HepG2 (cell line): Measurements from ENCODE around the gene TIGD6. TPM values are rescaled to one million over a fixed set of nuclear protein-coding genes. Genes with fewer than 3 reads are reported as not detected.

Experiments used
- AGO1 ChIP-seq: fragments of 200-400 bp; formaldehyde crosslinking; IDR thresholded peaks from 2 replicates; pipeline ENCODE4 v1.6.1; 2017; ENCODE audit warnings: mild to moderate bottlenecking, low read depth, low read length, moderate library complexity; ENCODE audit not compliant: poor library complexity, severe bottlenecking
- MBD4 ChIP-seq: IDR thresholded peaks from 2 replicates; pipeline ENCODE4 v1.6.1; 2012; ENCODE audit warnings: low read length, inconsistent platforms, borderline replicate concordance
- PHF8 ChIP-seq: sonication (generic); formaldehyde crosslinking; IDR thresholded peaks from 2 replicates; pipeline ENCODE4 v1.5.0; 2020; ENCODE audit warnings: missing genetic modification reagents
- POGZ ChIP-seq: sonication (generic); formaldehyde crosslinking; IDR thresholded peaks from 2 replicates; pipeline ENCODE4 v1.4.0; 2020; ENCODE audit warnings: mild to moderate bottlenecking, missing genetic modification reagents
- POLR2A ChIP-seq, 2 experiments: IDR thresholded peaks; 2 replicates each; pipeline ENCODE4 v1.6.1; 2011; ENCODE audit warnings: low read depth in 2 of 2, low read length in 2 of 2, mild to moderate bottlenecking in 1 of 2, moderate library complexity in 1 of 2; ENCODE audit not compliant: insufficient read depth in 1 of 2
- PPARG ChIP-seq: conservative IDR thresholded peaks from 2 replicates; pipeline ENCODE4 v1.6.1; 2016; ENCODE audit warnings: missing biosample characterization, missing genetic modification reagents
- SMYD3 ChIP-seq: sonication (generic); formaldehyde crosslinking; IDR thresholded peaks from 2 replicates; pipeline ENCODE4 v1.8.1; 2023; ENCODE audit warnings: mild to moderate bottlenecking, missing genetic modification reagents
- SRSF4 ChIP-seq: fragments of 200-400 bp; formaldehyde crosslinking; IDR thresholded peaks from one replicate; pipeline ENCODE4 v1.6.1; 2018; ENCODE audit warnings: mild to moderate bottlenecking, low read depth, low read length, moderate library complexity; ENCODE audit not compliant: poor library complexity, severe bottlenecking
- YEATS4 ChIP-seq: sonication (generic); formaldehyde crosslinking; IDR thresholded peaks from 2 replicates; pipeline ENCODE4 v1.4.0; 2020; ENCODE audit warnings: missing genetic modification reagents, borderline replicate concordance
- ZFX ChIP-seq: sonication (generic); formaldehyde crosslinking; IDR thresholded peaks from 2 replicates; pipeline ENCODE4 v1.4.0; 2020; ENCODE audit warnings: mild to moderate bottlenecking, low read depth, missing genetic modification reagents, moderate library complexity
- ZNF225 ChIP-seq: sonication (generic); formaldehyde crosslinking; IDR thresholded peaks from 2 replicates; pipeline ENCODE4 v1.4.0; 2020; ENCODE audit warnings: mild to moderate bottlenecking, missing genetic modification reagents
- ZNF570 ChIP-seq: sonication (generic); formaldehyde crosslinking; IDR thresholded peaks from 2 replicates; pipeline ENCODE4 v1.4.0; 2020; ENCODE audit warnings: mild to moderate bottlenecking, missing genetic modification reagents, borderline replicate concordance
- ZNF816 ChIP-seq: sonication (generic); formaldehyde crosslinking; IDR thresholded peaks from 2 replicates; pipeline ENCODE4 v1.8.0; 2022; ENCODE audit warnings: missing genetic modification reagents, mild to moderate bottlenecking, borderline replicate concordance
- polyA plus RNA-seq, 8 experiments: library from polyadenylated mRNA; depleted of rRNA in 3 of 8; stranded (reverse) in 7 of 8; unstranded in 1 of 8; fragments of >200 nt; fragmentation: Illumina TruSeq in 4 of 8; extraction: Trizol in 4 of 8; gene quantifications; 2 replicates each; pipeline versions ENCODE4 v1.2.1 to v1.2.3, GENCODE V29; 2011 to 2016; ENCODE audit warnings: low read depth in 4 of 8, missing spikeins in 1 of 8, mixed read lengths in 1 of 8; ENCODE audit not compliant: insufficient read depth in 1 of 8
- total RNA-seq, 5 experiments: library from RNA; depleted of rRNA; stranded (reverse); fragments of >200 nt; fragmentation: Illumina TruSeq; extraction: Trizol; gene quantifications; 2 replicates each; pipeline ENCODE4 v1.2.3, GENCODE V29; 2016; ENCODE audit warnings: low read depth in 1 of 5
- TF ChIP-seq, protein P1 (sequence below): sonication (generic); formaldehyde crosslinking; IDR thresholded peaks from 2 replicates; pipeline ENCODE4 v1.5.1; 2020; ENCODE audit warnings: missing genetic modification reagents, mild to moderate bottlenecking, borderline replicate concordance
- TF ChIP-seq, protein P2 (sequence below): sonication (generic); formaldehyde crosslinking; conservative IDR thresholded peaks from 2 replicates; pipeline ENCODE4 v1.5.0; 2020; ENCODE audit warnings: missing genetic modification reagents
- TF ChIP-seq, protein P3 (sequence below): IDR thresholded peaks from 2 replicates; pipeline ENCODE4 v1.6.1; 2016; ENCODE audit warnings: low read depth, missing genetic modification reagents, missing compliant biosample characterization

TIGD6 gene
- total and polyA plus RNA-seq, 2 of the 13 experiments (the other 11 are each of a cell fraction or from before 2014, with no cell fraction given), result 2.1 to 2.9 TPM

DNA sequence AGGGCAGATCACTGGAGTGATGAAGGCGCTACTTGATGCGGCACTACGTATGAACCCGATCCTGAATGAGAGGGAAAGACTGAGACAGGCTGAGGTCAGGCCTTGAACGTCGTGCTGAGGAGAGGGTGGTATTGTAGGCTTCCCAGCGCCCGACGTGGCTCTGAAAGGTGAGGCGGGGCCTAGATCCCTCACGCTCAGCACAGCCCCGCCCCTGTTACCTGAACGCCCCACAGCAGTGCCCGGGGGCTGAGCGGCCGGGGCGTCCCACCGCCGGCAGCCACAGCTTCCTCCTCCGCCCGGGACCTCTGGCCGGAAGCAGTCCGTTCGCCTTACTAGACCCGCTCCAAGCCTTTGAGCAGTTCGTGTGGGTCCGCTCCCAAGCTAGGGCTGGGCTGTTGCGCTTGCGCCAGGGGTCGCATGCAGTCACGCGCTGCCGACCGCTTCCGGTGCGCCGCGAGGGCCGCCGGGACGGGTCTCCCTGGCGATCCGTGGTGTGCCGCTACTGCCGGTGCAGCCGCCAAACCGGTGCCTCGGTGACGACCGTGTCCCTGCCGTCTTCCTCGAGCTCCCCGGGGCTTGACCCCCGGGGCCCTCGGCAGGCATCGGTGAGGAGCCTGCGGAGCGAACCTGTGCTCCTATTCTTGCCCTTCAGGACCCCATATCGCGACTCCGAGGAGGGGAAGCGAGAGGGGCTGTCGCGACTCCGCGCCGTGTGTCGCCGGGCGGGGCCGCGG lies at the start of gene TIGD6, which contains the start of gene HMGXB3 (continued):
- TF ChIP-seq, protein P1, sequence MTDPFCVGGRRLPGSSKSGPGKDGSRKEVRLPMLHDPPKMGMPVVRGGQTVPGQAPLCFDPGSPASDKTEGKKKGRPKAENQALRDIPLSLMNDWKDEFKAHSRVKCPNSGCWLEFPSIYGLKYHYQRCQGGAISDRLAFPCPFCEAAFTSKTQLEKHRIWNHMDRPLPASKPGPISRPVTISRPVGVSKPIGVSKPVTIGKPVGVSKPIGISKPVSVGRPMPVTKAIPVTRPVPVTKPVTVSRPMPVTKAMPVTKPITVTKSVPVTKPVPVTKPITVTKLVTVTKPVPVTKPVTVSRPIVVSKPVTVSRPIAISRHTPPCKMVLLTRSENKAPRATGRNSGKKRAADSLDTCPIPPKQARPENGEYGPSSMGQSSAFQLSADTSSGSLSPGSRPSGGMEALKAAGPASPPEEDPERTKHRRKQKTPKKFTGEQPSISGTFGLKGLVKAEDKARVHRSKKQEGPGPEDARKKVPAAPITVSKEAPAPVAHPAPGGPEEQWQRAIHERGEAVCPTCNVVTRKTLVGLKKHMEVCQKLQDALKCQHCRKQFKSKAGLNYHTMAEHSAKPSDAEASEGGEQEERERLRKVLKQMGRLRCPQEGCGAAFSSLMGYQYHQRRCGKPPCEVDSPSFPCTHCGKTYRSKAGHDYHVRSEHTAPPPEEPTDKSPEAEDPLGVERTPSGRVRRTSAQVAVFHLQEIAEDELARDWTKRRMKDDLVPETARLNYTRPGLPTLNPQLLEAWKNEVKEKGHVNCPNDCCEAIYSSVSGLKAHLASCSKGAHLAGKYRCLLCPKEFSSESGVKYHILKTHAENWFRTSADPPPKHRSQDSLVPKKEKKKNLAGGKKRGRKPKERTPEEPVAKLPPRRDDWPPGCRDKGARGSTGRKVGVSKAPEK (CRISPR knock-in tag), result peak; percentile 73; the same call in 1 of the 2 replicates
- peak; percentile 80 for TF ChIP-seq PHF8 (CRISPR knock-in tag)
- TF ChIP-seq AGO1, result no peak
- TF ChIP-seq SMYD3 (CRISPR knock-in tag), result no peak
- no peak for TF ChIP-seq ZNF570 (CRISPR knock-in tag)
- TF ChIP-seq MBD4, result no peak
- no peak; the same call in 1 of the 2 replicates for TF ChIP-seq ZNF225 (CRISPR knock-in tag)
- TF ChIP-seq SRSF4, result no peak
- TF ChIP-seq ZFX (CRISPR knock-in tag), result peak; percentile 95
- TF ChIP-seq ZNF816 (CRISPR knock-in tag), result no peak
- peak; percentile 92 for TF ChIP-seq POGZ (CRISPR knock-in tag)
- peak; percentile 84 to 85 for TF ChIP-seq POLR2A (IDR thresholded peaks at IDR 0.05; ENCODE audit: insufficient read depth in 1 of 2, low read depth in 2 of 2, low read length in 2 of 2)
- TF ChIP-seq, protein P2, sequence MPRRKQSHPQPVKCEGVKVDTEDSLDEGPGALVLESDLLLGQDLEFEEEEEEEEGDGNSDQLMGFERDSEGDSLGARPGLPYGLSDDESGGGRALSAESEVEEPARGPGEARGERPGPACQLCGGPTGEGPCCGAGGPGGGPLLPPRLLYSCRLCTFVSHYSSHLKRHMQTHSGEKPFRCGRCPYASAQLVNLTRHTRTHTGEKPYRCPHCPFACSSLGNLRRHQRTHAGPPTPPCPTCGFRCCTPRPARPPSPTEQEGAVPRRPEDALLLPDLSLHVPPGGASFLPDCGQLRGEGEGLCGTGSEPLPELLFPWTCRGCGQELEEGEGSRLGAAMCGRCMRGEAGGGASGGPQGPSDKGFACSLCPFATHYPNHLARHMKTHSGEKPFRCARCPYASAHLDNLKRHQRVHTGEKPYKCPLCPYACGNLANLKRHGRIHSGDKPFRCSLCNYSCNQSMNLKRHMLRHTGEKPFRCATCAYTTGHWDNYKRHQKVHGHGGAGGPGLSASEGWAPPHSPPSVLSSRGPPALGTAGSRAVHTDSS (CRISPR knock-in tag), result no peak
- no peak; the same call in 1 of the 2 replicates for TF ChIP-seq PPARG (CRISPR knock-in tag)
- TF ChIP-seq YEATS4 (CRISPR knock-in tag), result peak; percentile 85
- TF ChIP-seq, protein P3, sequence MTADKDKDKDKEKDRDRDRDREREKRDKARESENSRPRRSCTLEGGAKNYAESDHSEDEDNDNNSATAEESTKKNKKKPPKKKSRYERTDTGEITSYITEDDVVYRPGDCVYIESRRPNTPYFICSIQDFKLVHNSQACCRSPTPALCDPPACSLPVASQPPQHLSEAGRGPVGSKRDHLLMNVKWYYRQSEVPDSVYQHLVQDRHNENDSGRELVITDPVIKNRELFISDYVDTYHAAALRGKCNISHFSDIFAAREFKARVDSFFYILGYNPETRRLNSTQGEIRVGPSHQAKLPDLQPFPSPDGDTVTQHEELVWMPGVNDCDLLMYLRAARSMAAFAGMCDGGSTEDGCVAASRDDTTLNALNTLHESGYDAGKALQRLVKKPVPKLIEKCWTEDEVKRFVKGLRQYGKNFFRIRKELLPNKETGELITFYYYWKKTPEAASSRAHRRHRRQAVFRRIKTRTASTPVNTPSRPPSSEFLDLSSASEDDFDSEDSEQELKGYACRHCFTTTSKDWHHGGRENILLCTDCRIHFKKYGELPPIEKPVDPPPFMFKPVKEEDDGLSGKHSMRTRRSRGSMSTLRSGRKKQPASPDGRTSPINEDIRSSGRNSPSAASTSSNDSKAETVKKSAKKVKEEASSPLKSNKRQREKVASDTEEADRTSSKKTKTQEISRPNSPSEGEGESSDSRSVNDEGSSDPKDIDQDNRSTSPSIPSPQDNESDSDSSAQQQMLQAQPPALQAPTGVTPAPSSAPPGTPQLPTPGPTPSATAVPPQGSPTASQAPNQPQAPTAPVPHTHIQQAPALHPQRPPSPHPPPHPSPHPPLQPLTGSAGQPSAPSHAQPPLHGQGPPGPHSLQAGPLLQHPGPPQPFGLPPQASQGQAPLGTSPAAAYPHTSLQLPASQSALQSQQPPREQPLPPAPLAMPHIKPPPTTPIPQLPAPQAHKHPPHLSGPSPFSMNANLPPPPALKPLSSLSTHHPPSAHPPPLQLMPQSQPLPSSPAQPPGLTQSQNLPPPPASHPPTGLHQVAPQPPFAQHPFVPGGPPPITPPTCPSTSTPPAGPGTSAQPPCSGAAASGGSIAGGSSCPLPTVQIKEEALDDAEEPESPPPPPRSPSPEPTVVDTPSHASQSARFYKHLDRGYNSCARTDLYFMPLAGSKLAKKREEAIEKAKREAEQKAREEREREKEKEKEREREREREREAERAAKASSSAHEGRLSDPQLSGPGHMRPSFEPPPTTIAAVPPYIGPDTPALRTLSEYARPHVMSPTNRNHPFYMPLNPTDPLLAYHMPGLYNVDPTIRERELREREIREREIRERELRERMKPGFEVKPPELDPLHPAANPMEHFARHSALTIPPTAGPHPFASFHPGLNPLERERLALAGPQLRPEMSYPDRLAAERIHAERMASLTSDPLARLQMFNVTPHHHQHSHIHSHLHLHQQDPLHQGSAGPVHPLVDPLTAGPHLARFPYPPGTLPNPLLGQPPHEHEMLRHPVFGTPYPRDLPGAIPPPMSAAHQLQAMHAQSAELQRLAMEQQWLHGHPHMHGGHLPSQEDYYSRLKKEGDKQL (CRISPR knock-in tag), result 0 out of 2 replicates have a peak, but pooled peaks have one; percentile 48
